H9 (cell line): ENCODE results near the gene FXYD3. TPM values are rescaled to one million over a fixed set of nuclear protein-coding genes. Genes with fewer than 3 reads are reported as not detected.
A peak's percentile ranks its signal among the peaks of the same experiment; 100 is the strongest.

Source experiments
- DNase-seq: peaks from one replicate; pipeline ENCODE4 v3.0.0-alpha.2; 2017
- H2AFZ ChIP-seq: one replicate; pipeline ENCODE4 v1.6.1; 2013; ENCODE audit warnings: mild to moderate bottlenecking, low read length, control low read depth, moderate library complexity
- H2AK5ac ChIP-seq: 2 replicates; pipeline ENCODE4 v1.6.1; 2013; ENCODE audit warnings: low read length, control low read depth, mixed read lengths; ENCODE audit not compliant: insufficient read length
- H2BK120ac ChIP-seq: one replicate; pipeline ENCODE4 v1.6.1; 2013; ENCODE audit warnings: low read depth, mild to moderate bottlenecking, low read length, control low read depth, inconsistent platforms; ENCODE audit not compliant: poor library complexity, severe bottlenecking
- H2BK12ac ChIP-seq: 2 replicates; pipeline ENCODE4 v1.6.1; 2013; ENCODE audit warnings: low read length, control low read depth, mixed read lengths, low read depth; ENCODE audit not compliant: insufficient read length
- H2BK15ac ChIP-seq: 2 replicates; pipeline ENCODE4 v1.6.1; 2013; ENCODE audit warnings: low read depth, low read length, control low read depth
- H2BK20ac ChIP-seq: one replicate; pipeline ENCODE4 v1.6.1; 2013; ENCODE audit warnings: low read depth, mild to moderate bottlenecking, low read length, control low read depth, inconsistent platforms; ENCODE audit not compliant: poor library complexity, severe bottlenecking
- H2BK5ac ChIP-seq: 2 replicates; pipeline ENCODE4 v1.6.1; 2013; ENCODE audit warnings: low read length, control low read depth, mixed read lengths; ENCODE audit not compliant: insufficient read length
- H3K14ac ChIP-seq: 2 replicates; pipeline ENCODE4 v1.6.1; 2013; ENCODE audit warnings: low read length, control low read depth; ENCODE audit not compliant: insufficient read depth
- H3K18ac ChIP-seq: 2 replicates; pipeline ENCODE4 v1.6.1; 2013; ENCODE audit warnings: low read depth, mild to moderate bottlenecking, mixed read lengths, low read length, control low read depth; ENCODE audit not compliant: insufficient read length
- H3K23ac ChIP-seq: 2 replicates; pipeline ENCODE4 v1.6.1; 2013; ENCODE audit warnings: low read length, control low read depth, mixed read lengths, low read depth; ENCODE audit not compliant: insufficient read length
- H3K23me2 ChIP-seq: 2 replicates; pipeline ENCODE4 v1.6.1; 2013; ENCODE audit warnings: low read depth, mild to moderate bottlenecking, mixed read lengths, low read length, control low read depth; ENCODE audit not compliant: insufficient read length, poor library complexity, severe bottlenecking
- H3K27ac ChIP-seq: 2 replicates; pipeline ENCODE4 v1.5.1; 2013; ENCODE audit warnings: low read length, control low read depth, mixed read lengths, low read depth; ENCODE audit not compliant: insufficient read length
- H3K27me3 ChIP-seq: 2 replicates; pipeline ENCODE4 v1.6.1; 2013; ENCODE audit warnings: low read length, control low read depth, inconsistent platforms; ENCODE audit not compliant: insufficient read depth
- H3K4ac ChIP-seq: 2 replicates; pipeline ENCODE4 v1.6.1; 2013; ENCODE audit warnings: low read depth, mild to moderate bottlenecking, control low read depth, inconsistent platforms, low read length, moderate library complexity
- H3K4me1 ChIP-seq: 2 replicates; pipeline ENCODE4 v1.6.1; 2013; ENCODE audit warnings: low read length, control low read depth, inconsistent platforms; ENCODE audit not compliant: insufficient read depth
- H3K4me2 ChIP-seq: 2 replicates; pipeline ENCODE4 v1.6.1; 2013; ENCODE audit warnings: low read length, control low read depth, mixed read lengths; ENCODE audit not compliant: insufficient read length, insufficient read depth
- H3K56ac ChIP-seq: 2 replicates; pipeline ENCODE4 v1.6.1; 2013; ENCODE audit warnings: low read depth, mild to moderate bottlenecking, mixed read lengths, low read length, control low read depth; ENCODE audit not compliant: insufficient read length
- H3K79me1 ChIP-seq: 2 replicates; pipeline ENCODE4 v1.6.1; 2013; ENCODE audit warnings: low read depth, mild to moderate bottlenecking, moderate library complexity, low read length, control low read depth, inconsistent platforms; ENCODE audit not compliant: insufficient read depth, poor library complexity, severe bottlenecking
- H3K79me2 ChIP-seq: 2 replicates; pipeline ENCODE4 v1.6.1; 2013; ENCODE audit warnings: low read length, control low read depth, inconsistent platforms; ENCODE audit not compliant: insufficient read depth
- H3K9ac ChIP-seq: 2 replicates; pipeline ENCODE4 v1.6.1; 2013; ENCODE audit warnings: low read length, control low read depth, mixed read lengths; ENCODE audit not compliant: insufficient read length; ENCODE audit errors: extremely low read depth
- H3K9me3 ChIP-seq: one replicate; pipeline ENCODE4 v1.6.1; 2013; ENCODE audit warnings: low read depth, low read length, inconsistent platforms; ENCODE audit not compliant: control insufficient read depth
- H3T11ph ChIP-seq: one replicate; pipeline ENCODE4 v1.6.1; 2013; ENCODE audit warnings: mild to moderate bottlenecking, low read length, control low read depth, inconsistent platforms
- H4K20me1 ChIP-seq: one replicate; pipeline ENCODE4 v1.6.1; 2013; ENCODE audit not compliant: control insufficient read depth, insufficient read length, insufficient read depth
- H4K5ac ChIP-seq: 2 replicates; pipeline ENCODE4 v1.6.1; 2013; ENCODE audit warnings: low read depth, mild to moderate bottlenecking, mixed read lengths, low read length, control low read depth; ENCODE audit not compliant: insufficient read length
- H4K8ac ChIP-seq: replicated peaks from 2 replicates; pipeline ENCODE4 v1.6.1; 2013; ENCODE audit warnings: low read length, control low read depth, mixed read lengths, low read depth; ENCODE audit not compliant: insufficient read length
- H4K91ac ChIP-seq: 2 replicates; pipeline ENCODE4 v1.6.1; 2013; ENCODE audit warnings: low read depth, mild to moderate bottlenecking, moderate library complexity, mixed read lengths, low read length, control low read depth; ENCODE audit not compliant: insufficient read length
- H3K27ac Mint-ChIP-seq, 3 experiments: 2 replicates in 2 of 3; 3 replicates in 1 of 3; pipeline ENCODE4 v1.8.0; 2020 to 2021; ENCODE audit warnings: mixed read lengths in 3 of 3, mild to moderate bottlenecking in 1 of 3, moderate library complexity in 1 of 3
- H3K27me3 Mint-ChIP-seq: 2 replicates; pipeline ENCODE4 v1.8.0; 2021; ENCODE audit warnings: low read depth, mild to moderate bottlenecking, moderate library complexity, mixed read lengths
- H3K36me3 Mint-ChIP-seq, 3 experiments: 2 replicates in 2 of 3; 3 replicates in 1 of 3; pipeline ENCODE4 v1.8.0; 2020 to 2021; ENCODE audit warnings: low read depth in 3 of 3, mixed read lengths in 3 of 3; ENCODE audit not compliant: insufficient read depth in 1 of 3
- H3K4me1 Mint-ChIP-seq, 2 experiments: 2 replicates each; pipeline ENCODE4 v1.8.0; 2020; ENCODE audit warnings: mixed read lengths in 2 of 2
- H3K4me3 Mint-ChIP-seq, 2 experiments: 2 replicates in 1 of 2; 3 replicates in 1 of 2; pipeline ENCODE4 v1.8.0; 2020 to 2021; ENCODE audit warnings: mild to moderate bottlenecking in 2 of 2, mixed read lengths in 2 of 2, moderate library complexity in 1 of 2
- H3K9me3 Mint-ChIP-seq, 2 experiments: 2 replicates in 1 of 2; 3 replicates in 1 of 2; pipeline ENCODE4 v1.8.0; 2020; ENCODE audit warnings: mild to moderate bottlenecking in 2 of 2, mixed read lengths in 2 of 2, moderate library complexity in 1 of 2
- WGBS: extraction: QIAGEN DNeasy Blood & Tissue Kit; methylation state at CpG from one replicate; pipeline ENCODE4 v1.1.7; 2013; ENCODE audit warnings: missing lambda C conversion rate, low lambda C conversion rate, mixed read lengths; ENCODE audit not compliant: insufficient read length; ENCODE audit errors: extremely low coverage; 5-methylcytosine and 5-hydroxymethylcytosine counted together
- total RNA-seq: library from RNA; stranded (reverse); gene quantifications from 2 replicates; pipeline ENCODE4 v1.2.1, GENCODE V29; 2021
- TF ChIP-seq, protein P1 (sequence below): fragments of 200-600 bp; sonication (generic); conservative IDR thresholded peaks from 3 replicates; pipeline ENCODE4 v1.8.0; 2021; ENCODE audit warnings: antibody characterized with exemption, mild to moderate bottlenecking

FXYD3 gene
- total RNA-seq, 1 experiment from 2014 or later: 1.5 TPM

DNA sequence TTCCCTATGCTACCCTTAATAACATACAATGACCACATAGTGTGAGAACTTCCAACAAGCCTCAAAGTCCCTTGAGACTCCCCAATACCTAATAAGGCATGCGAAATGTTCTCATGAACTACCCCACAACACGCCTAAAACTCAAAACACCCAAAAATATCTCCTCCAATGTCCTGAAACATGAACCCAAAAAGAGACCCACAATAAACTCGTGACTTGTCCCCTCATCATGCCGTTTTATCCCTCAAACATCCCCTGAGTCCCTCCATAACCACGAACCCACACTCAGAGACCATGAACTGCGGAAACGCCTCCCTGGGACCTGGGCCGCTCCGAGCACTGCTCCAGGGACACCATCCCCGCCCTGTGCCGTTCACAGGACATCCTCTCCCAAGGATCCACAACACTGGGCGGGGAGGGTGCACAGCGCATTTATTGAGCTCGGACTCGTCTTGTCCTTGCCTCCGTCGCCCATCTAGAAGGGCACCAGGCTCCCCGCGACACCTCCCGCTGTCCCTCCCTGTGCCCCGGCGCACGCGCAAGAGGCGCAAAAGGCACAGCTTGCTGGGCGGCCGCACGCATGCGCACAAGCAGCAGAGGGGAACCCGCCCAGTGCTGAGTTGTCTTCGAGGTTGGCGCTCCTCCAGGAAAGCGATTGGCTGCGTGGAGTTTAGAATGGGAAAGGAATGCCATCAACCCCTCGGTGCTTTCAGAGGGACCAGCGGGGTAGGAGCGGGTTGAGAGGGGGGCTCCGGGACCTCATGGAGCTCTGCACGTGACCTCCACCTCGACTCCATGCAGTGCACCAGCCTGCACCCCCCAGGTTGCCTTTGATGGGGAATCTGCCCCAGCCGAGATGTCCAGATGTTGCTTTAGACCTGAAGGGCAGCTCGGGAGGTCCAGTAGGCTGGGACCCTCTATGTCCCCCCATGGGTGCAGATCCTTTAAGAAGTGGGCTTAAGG is 8.8 kb downstream of the FXYD3 start:
- Mint-ChIP-seq H3K27me3 (peaks cover 7% of the 10 kb centered on the region), H3K4me1 (peaks cover 26 to 29% of the 10 kb centered on the region in 2 experiments), H3K4me3 (no peak overlapping the region; a peak in 1 of 5 replicates), H3K36me3 (no peaks in the 10 kb centered on the region), H3K9me3 (no peaks in the 10 kb centered on the region), H3K27ac (no peak overlapping the region; a peak in 3 of 7 replicates)
- H2AFZ ChIP-seq: no peak overlapping the region
- H2BK15ac ChIP-seq: no peak overlapping the region
- H3K79me1 ChIP-seq: no peaks in the 10 kb centered on the region
- no peak overlapping the region for H3K4ac ChIP-seq
- no peak overlapping the region for H2BK20ac ChIP-seq
- no peak overlapping the region for H3K18ac ChIP-seq
- no peak overlapping the region for H3T11ph ChIP-seq
- H4K91ac ChIP-seq: no peak overlapping the region
- H3K79me2 ChIP-seq: no peaks in the 10 kb centered on the region
- H3K27ac ChIP-seq: no peak overlapping the region
- H4K8ac ChIP-seq: no peak overlapping the region
- DNase-seq: peak; percentile 58
- no peak overlapping the region for H3K23ac ChIP-seq
- H2AK5ac ChIP-seq: no peak overlapping the region
- H3K27me3 ChIP-seq: no peaks in the 10 kb centered on the region
- no peak overlapping the region for H3K14ac ChIP-seq
- H2BK120ac ChIP-seq: no peak overlapping the region
- no peak overlapping the region for H2BK12ac ChIP-seq
- H4K5ac ChIP-seq: no peak overlapping the region
- H3K9me3 ChIP-seq: no peaks in the 10 kb centered on the region
- no peaks in the 10 kb centered on the region for H4K20me1 ChIP-seq
- 100% methylated on average over 1 of the region's 42 CpGs for WGBS
- TF ChIP-seq, protein P1, sequence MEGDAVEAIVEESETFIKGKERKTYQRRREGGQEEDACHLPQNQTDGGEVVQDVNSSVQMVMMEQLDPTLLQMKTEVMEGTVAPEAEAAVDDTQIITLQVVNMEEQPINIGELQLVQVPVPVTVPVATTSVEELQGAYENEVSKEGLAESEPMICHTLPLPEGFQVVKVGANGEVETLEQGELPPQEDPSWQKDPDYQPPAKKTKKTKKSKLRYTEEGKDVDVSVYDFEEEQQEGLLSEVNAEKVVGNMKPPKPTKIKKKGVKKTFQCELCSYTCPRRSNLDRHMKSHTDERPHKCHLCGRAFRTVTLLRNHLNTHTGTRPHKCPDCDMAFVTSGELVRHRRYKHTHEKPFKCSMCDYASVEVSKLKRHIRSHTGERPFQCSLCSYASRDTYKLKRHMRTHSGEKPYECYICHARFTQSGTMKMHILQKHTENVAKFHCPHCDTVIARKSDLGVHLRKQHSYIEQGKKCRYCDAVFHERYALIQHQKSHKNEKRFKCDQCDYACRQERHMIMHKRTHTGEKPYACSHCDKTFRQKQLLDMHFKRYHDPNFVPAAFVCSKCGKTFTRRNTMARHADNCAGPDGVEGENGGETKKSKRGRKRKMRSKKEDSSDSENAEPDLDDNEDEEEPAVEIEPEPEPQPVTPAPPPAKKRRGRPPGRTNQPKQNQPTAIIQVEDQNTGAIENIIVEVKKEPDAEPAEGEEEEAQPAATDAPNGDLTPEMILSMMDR: no peak
- H3K4me2 ChIP-seq: no peak overlapping the region
- no peak overlapping the region for H3K56ac ChIP-seq
- H3K23me2 ChIP-seq: no peaks in the 10 kb centered on the region
- no peak overlapping the region for H2BK5ac ChIP-seq
- H3K9ac ChIP-seq: no peak overlapping the region
- H3K4me1 ChIP-seq: no peaks in the 10 kb centered on the region; the same call in 1 of the 2 replicates
